ENCODE data around the gene MCRIP1. TPM values are rescaled to one million over a fixed set of nuclear protein-coding genes. Genes with fewer than 3 reads are reported as not detected.

Gene MCRIP1
- total RNA-seq, 1 experiment from 2014 or later, result 126 TPM

DNA sequence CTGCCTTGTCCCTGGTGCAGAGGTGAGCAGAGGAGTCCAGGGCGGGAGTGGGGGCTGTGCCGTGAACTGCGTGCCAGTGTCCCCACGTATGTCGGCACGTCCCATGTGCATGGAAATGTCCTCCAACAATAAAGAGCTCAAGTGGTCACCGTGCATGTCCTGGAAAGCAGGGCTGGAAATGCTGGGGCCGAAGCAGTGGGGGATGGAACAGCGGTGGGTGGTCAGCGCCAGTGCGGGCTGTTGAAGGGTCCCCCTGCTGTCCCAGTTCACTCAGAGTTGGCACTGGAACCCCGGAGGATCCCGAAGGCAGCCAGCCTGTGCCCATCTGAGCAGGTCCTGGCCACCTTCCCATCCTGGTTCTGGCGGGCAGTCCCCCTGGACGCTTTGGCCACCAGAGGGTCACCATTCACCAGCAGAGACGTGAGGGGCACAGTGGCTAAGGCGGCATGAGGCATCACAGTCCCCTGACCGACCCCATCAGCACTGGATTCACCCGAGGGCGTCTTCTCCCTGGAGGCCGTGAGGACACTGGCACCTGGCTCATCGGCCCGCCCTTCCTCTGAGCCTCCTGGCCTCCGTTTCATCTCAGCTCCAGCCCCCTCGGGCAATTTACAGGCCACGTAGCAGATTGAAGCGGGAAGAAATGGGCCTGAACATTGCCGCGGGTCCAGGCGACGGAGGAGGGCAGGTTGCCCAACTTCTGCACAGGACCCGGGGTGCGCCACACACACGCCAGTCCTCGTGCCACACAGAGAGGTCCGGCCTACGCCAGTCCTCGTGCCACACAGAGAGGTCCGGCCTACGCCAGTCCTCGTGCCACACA, 19.0 kb downstream of the MCRIP1 start (continued):
- TF ChIP-seq CDX4 (CRISPR knock-in tag; IDR thresholded peaks at IDR 0.05; ENCODE audit: borderline replicate concordance) (no peak), EMX1 (CRISPR knock-in tag; IDR thresholded peaks at IDR 0.05) (no peak)
- TF ChIP-seq, protein P1, sequence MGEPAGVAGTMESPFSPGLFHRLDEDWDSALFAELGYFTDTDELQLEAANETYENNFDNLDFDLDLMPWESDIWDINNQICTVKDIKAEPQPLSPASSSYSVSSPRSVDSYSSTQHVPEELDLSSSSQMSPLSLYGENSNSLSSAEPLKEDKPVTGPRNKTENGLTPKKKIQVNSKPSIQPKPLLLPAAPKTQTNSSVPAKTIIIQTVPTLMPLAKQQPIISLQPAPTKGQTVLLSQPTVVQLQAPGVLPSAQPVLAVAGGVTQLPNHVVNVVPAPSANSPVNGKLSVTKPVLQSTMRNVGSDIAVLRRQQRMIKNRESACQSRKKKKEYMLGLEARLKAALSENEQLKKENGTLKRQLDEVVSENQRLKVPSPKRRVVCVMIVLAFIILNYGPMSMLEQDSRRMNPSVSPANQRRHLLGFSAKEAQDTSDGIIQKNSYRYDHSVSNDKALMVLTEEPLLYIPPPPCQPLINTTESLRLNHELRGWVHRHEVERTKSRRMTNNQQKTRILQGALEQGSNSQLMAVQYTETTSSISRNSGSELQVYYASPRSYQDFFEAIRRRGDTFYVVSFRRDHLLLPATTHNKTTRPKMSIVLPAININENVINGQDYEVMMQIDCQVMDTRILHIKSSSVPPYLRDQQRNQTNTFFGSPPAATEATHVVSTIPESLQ (CRISPR knock-in tag; IDR thresholded peaks at IDR 0.05), result no peak

- Mint-ChIP-seq H3K4me1 (no peaks in the 10 kb centered on the region), H3K36me3 (no peaks in the 10 kb centered on the region), H3K27me3 (ENCODE audit: low read depth) (no peaks in the 10 kb centered on the region), H3K4me3 (no peak overlapping the region), H3K27ac (no peak overlapping the region), H3K9me3 (no peaks in the 10 kb centered on the region)
- ChIA-PET CTCF (interaction anchor here (2.0 kb wide), 1 partner anchor 42 kb away, joined by 5 read pairs; no protein-coding TSS in a partner anchor), POLR2A (no interaction called here)
- no peak for DNase-seq (ENCODE audit: low spot score)
- no peak for TF ChIP-seq USF1 (CRISPR knock-in tag; IDR thresholded peaks at IDR 0.05)
- TF ChIP-seq, protein P2, sequence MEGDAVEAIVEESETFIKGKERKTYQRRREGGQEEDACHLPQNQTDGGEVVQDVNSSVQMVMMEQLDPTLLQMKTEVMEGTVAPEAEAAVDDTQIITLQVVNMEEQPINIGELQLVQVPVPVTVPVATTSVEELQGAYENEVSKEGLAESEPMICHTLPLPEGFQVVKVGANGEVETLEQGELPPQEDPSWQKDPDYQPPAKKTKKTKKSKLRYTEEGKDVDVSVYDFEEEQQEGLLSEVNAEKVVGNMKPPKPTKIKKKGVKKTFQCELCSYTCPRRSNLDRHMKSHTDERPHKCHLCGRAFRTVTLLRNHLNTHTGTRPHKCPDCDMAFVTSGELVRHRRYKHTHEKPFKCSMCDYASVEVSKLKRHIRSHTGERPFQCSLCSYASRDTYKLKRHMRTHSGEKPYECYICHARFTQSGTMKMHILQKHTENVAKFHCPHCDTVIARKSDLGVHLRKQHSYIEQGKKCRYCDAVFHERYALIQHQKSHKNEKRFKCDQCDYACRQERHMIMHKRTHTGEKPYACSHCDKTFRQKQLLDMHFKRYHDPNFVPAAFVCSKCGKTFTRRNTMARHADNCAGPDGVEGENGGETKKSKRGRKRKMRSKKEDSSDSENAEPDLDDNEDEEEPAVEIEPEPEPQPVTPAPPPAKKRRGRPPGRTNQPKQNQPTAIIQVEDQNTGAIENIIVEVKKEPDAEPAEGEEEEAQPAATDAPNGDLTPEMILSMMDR (IDR thresholded peaks at IDR 0.05), result no peak
- no peak for ATAC-seq
Measured at GRCh38 chr17:81813371-81813684, 19.8 kb downstream of the MCRIP1 start.

DNA sequence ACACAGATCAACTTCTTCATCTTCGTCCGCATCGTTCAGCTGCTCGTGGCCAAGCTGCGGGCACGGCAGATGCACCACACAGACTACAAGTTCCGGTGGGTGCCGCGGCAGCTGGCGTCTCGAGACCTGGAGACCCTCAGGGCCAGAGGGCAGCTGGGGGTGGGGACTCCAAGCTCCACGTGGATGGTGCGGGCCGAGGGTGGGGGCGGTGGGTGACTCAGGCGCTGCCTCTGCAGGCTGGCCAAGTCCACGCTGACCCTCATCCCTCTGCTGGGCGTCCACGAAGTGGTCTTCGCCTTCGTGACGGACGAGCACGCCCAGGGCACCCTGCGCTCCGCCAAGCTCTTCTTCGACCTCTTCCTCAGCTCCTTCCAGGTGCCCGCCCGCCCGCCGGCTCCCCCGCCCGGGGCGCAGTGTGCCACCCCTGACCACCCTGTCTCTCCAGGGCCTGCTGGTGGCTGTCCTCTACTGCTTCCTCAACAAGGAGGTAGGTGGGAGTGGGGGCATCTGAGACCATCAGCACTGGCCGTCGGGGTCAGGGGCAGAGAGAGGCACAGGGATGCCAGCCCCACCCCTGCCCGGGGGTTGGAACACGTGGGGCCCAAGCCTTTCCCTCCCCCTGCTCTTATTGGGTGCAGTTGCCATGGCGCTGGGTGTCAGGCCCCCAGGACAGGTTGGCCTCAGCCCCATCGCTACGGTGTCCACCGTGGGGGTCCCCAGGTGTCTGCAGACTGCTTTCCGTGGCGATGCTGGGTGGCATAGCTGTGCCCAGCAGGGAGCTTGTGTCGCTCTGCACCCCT, 20.3 kb downstream of the MCRIP1 start:
- H3K4me3 Mint-ChIP-seq, result no peak overlapping the region

More for the DNA sequence above, 20.3 kb downstream of the MCRIP1 start:
- ChIA-PET POLR2A (no interaction called here), CTCF (interaction anchor here (2.0 kb wide), 1 partner anchor 42 kb away, joined by 5 read pairs; no protein-coding TSS in a partner anchor)
- TF ChIP-seq, protein P3, sequence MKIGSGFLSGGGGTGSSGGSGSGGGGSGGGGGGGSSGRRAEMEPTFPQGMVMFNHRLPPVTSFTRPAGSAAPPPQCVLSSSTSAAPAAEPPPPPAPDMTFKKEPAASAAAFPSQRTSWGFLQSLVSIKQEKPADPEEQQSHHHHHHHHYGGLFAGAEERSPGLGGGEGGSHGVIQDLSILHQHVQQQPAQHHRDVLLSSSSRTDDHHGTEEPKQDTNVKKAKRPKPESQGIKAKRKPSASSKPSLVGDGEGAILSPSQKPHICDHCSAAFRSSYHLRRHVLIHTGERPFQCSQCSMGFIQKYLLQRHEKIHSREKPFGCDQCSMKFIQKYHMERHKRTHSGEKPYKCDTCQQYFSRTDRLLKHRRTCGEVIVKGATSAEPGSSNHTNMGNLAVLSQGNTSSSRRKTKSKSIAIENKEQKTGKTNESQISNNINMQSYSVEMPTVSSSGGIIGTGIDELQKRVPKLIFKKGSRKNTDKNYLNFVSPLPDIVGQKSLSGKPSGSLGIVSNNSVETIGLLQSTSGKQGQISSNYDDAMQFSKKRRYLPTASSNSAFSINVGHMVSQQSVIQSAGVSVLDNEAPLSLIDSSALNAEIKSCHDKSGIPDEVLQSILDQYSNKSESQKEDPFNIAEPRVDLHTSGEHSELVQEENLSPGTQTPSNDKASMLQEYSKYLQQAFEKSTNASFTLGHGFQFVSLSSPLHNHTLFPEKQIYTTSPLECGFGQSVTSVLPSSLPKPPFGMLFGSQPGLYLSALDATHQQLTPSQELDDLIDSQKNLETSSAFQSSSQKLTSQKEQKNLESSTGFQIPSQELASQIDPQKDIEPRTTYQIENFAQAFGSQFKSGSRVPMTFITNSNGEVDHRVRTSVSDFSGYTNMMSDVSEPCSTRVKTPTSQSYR (CRISPR knock-in tag; IDR thresholded peaks at IDR 0.05), result no peak
- TF ChIP-seq, protein P4, sequence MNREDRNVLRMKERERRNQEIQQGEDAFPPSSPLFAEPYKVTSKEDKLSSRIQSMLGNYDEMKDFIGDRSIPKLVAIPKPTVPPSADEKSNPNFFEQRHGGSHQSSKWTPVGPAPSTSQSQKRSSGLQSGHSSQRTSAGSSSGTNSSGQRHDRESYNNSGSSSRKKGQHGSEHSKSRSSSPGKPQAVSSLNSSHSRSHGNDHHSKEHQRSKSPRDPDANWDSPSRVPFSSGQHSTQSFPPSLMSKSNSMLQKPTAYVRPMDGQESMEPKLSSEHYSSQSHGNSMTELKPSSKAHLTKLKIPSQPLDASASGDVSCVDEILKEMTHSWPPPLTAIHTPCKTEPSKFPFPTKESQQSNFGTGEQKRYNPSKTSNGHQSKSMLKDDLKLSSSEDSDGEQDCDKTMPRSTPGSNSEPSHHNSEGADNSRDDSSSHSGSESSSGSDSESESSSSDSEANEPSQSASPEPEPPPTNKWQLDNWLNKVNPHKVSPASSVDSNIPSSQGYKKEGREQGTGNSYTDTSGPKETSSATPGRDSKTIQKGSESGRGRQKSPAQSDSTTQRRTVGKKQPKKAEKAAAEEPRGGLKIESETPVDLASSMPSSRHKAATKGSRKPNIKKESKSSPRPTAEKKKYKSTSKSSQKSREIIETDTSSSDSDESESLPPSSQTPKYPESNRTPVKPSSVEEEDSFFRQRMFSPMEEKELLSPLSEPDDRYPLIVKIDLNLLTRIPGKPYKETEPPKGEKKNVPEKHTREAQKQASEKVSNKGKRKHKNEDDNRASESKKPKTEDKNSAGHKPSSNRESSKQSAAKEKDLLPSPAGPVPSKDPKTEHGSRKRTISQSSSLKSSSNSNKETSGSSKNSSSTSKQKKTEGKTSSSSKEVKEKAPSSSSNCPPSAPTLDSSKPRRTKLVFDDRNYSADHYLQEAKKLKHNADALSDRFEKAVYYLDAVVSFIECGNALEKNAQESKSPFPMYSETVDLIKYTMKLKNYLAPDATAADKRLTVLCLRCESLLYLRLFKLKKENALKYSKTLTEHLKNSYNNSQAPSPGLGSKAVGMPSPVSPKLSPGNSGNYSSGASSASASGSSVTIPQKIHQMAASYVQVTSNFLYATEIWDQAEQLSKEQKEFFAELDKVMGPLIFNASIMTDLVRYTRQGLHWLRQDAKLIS (CRISPR knock-in tag; IDR thresholded peaks at IDR 0.05; ENCODE audit: borderline replicate concordance), result no peak
- TF ChIP-seq NFE2L1 (CRISPR knock-in tag; IDR thresholded peaks at IDR 0.05) (no peak), MXD4 (CRISPR knock-in tag; IDR thresholded peaks at IDR 0.05; ENCODE audit: borderline replicate concordance) (no peak), ZNF671 (CRISPR knock-in tag; IDR thresholded peaks at IDR 0.05) (no peak), ZSCAN18 (CRISPR knock-in tag; IDR thresholded peaks at IDR 0.05) (no peak), SMAD3 (CRISPR knock-in tag; IDR thresholded peaks at IDR 0.05; ENCODE audit: borderline replicate concordance) (no peak)
- H3K36me3 Mint-ChIP-seq, result no peaks in the 10 kb centered on the region
- no peaks in the 10 kb centered on the region for H3K4me1 Mint-ChIP-seq
- no peaks in the 10 kb centered on the region for H3K9me3 Mint-ChIP-seq
- no peaks in the 10 kb centered on the region for H3K27me3 Mint-ChIP-seq (ENCODE audit: low read depth)
- ATAC-seq (no peak), DNase-seq (ENCODE audit: low spot score) (no peak)
- no peak overlapping the region for H3K27ac Mint-ChIP-seq
